GM13976 (cell line): ENCODE results near the gene ANO1.

ENCODE experiments used
- DNase-seq: peaks from one replicate; pipeline ENCODE4 v3.0.0; 2012; ENCODE audit warnings: low spot score
- in situ Hi-C: fragments of 300-500 bp; cut with MboI; formaldehyde crosslinking; loops from one replicate; pipeline ENCODE4 v1.12.0; 2022; ENCODE audit warnings: low sequenced_read_pairs, mixed read lengths, inconsistent platforms; ENCODE audit not compliant: unreplicated experiment
- TF ChIP-seq, protein P1 (sequence below): IDR thresholded peaks from 2 replicates; pipeline ENCODE4 v1.5.1; 2012; ENCODE audit warnings: borderline replicate concordance, mild to moderate bottlenecking; ENCODE audit not compliant: insufficient read depth; ENCODE audit errors: extremely low read depth, missing control alignments, control extremely low read depth

Gene ANO1

DNA sequence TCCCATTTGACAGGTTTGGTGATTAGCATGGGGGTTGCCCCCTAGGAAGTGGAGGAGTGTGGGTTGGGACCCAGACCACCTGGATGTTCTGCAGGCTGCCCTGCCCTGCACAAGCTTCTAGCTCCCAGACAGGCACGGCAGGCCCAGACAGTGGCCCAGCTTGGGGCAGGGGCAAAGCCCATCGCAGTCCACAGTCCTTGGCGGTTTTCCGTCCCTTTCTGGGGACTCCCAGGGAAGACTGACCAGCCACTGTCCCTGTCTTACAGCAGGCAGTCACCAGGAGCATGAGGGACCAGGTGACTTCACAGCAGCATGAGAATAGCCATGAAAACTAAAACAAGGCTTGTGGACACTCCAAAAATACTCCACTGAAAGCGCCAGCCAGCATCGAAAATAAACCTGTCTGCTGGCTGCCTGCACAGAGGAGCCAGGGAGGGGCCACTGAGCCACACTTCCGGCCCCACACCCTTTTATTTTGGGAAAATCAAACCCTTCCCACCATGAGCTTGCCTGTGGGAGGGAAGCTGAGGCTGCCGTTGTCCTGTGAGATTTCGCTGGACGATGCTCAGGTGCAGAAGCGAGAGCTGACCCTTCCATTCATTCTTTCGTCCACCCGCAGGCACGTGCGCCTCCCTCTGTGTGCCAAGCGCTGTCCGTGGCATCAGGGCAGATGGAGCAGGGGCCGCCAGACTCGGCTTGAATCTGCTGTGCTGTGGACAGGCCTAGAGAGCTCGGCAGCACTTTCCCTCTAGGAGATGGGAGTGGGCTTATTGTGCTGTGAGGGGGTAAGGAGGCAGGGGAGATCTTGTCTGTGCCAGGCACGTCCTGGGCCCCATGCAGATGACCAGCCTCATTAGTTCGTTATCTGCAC lies 153.0 kb downstream of the ANO1 start:
- no peak for DNase-seq
- TF ChIP-seq, protein P1, sequence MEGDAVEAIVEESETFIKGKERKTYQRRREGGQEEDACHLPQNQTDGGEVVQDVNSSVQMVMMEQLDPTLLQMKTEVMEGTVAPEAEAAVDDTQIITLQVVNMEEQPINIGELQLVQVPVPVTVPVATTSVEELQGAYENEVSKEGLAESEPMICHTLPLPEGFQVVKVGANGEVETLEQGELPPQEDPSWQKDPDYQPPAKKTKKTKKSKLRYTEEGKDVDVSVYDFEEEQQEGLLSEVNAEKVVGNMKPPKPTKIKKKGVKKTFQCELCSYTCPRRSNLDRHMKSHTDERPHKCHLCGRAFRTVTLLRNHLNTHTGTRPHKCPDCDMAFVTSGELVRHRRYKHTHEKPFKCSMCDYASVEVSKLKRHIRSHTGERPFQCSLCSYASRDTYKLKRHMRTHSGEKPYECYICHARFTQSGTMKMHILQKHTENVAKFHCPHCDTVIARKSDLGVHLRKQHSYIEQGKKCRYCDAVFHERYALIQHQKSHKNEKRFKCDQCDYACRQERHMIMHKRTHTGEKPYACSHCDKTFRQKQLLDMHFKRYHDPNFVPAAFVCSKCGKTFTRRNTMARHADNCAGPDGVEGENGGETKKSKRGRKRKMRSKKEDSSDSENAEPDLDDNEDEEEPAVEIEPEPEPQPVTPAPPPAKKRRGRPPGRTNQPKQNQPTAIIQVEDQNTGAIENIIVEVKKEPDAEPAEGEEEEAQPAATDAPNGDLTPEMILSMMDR = no peak
- in situ Hi-C loops = no loop called here

DNA sequence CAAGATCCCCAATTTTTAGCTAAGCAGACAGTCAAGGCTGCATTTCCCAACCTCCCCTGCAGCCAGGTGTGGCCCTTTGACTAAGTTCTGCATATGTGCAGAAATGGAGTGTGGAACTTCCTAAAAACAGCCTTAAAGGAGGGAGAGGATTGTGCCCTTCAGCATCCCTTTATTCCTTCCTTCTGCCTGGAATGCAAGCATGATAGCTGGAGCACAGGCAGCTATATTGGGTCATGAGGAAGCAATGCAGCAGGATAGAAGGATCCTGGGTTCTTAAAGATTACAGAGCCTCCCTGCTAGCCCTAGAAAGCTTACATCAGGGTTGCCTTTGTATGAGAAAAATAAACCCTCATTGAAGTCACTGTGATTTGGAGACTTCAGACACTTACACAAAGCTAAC lies 154.9 kb downstream of the ANO1 start:
- in situ Hi-C loops = no loop called here
- TF ChIP-seq, protein P1 = no peak

DNA sequence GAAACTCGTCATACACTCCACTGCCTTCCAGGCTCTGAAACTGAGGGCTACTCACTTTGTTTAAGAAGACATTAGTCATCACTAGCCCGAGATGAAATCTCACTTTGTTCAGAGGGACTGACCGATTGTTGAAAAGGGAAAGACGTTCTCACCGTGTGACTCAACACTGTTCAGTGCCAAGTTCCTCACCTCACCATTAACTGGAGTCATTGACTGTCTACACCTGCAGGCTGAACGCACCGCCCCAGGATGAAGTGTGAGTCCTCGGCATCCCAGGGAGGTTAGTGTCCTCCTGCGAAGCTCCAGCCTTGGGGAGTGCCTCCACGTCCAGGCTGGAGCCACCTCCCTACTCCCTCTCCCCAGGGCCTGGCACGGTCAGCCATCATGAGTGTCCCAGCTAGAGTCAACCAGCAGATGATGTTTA lies 155.4 kb downstream of the ANO1 start:
- in situ Hi-C loops = no loop called here
- TF ChIP-seq, protein P1 = no peak
- no peak for DNase-seq

More for the DNA sequence above, 154.9 kb downstream of the ANO1 start:
- DNase-seq = no peak

DNA sequence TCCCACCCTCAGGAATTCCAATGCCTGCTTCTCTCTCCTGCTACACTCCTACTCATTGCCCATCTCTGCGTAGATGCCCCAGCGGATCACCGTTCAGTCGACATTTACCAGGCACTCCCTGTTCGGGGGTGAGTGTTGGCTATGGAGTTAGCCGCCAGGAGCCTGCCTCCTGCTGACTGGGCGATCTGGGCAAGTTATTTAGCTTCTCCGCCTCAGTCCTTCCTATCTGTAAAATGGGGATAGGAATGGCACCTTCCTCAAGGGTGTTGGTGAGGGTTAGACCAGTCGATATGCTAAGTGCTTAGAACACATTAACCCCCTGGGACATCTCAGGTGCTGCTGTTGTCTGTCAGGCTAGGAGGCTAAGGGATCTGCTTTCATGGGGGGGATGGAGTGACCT lies 155.8 kb downstream of the ANO1 start:
- DNase-seq = no peak
- TF ChIP-seq, protein P1 = no peak
- in situ Hi-C loops = no loop called here
